HG03196 (cell line): ENCODE results near the gene MPDZ.

Experiments used
- ATAC-seq: cut with Tn5 transposase; IDR thresholded peaks from one replicate; pipeline ENCODE4 v1.9.1; 2021; ENCODE audit not compliant: unreplicated experiment

Gene MPDZ

DNA sequence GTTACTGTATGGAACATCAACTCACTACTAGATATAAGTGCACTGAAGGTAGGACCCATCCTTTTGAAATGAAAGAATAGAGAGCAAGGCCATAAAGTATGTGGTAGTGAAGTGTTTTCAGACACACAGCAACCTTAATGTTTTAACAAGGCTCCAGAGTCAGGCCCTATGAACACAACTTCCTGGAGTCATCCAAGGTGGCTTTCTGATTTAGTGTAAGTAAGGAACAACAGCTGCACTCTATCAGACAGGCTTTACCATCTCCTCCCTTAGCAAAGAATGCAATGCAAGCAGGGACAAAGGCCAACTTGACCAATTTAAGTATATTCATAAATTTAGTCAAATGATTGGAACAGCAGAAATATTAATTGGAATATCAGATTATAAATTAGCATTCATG, 90.1 kb downstream of the MPDZ start:
- no peak for ATAC-seq

DNA sequence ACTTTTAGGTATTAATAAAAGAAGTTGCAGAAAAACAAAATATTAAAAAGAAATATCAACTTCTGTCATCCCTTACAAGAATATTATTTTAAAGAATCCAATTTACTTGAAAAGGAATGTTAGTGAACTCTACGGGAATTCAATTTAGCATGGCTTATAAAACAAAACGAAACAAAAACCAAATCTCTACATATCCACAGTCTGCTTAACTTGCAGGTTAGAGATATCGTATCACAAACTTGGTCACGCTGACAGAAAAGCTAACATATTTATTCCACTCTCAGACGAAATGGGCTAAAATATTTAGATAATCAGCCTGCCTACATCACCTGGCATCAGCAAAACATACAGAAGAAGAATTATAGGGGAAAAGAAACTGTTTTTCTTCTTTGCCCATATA, 92.7 kb downstream of the MPDZ start:
- no peak for ATAC-seq

DNA sequence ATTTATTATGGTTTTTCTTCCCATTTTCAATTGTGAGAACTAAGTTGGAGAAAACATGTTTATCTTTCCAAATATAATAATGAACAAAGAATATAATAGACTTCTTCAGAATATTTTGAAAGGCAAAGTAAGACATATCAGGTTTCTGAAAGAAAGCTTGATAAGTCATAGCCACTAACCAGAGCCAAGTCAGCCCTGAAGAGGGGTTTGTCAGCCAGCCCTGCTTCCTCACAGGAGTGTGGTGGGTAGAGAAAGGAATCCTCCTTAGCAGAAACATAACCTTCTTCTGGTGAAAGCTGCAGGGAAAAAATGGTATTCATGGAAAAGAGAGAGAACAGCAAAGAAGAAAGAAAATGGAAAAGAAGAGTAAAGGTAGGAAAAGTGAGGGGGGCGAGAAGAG, 93.4 kb downstream of the MPDZ start:
- ATAC-seq, result no peak

DNA sequence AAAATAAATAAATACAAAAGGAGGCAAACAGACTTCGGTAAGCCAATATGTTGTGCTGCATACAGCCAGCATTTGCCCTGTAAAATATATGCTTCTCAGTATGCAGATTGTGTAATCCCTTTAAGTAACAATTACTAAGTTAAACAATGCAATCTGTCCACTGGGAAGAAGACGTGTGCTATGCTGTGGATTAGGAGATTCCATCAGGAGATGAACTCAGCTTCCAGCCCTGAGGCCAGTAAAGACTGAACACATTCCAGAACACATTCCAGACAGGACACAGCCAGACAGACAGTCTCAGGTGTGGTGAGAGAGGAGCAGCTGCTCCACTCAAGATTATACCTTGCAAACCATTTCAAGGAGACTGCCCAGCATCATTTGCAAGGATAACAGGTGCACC, 97.8 kb downstream of the MPDZ start:
- ATAC-seq, result no peak

DNA sequence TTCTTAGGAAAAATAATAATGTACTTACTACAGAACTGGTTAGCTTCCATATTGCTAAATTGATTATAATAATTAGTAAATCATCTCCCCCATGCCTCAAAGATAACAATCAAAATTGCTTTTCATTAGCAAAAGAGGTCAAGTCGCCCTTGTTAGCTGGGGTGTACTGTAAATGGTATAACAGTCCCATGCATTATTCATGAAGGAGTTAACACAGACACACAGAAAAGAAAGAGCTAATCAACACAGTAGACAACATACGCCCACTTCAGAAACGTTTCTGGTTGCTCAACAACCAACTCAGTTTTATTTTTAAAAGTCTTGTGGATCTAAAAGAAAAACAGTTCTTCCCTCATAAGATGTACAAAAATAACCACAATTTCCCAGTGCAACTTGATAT, 100.2 kb downstream of the MPDZ start:
- no peak for ATAC-seq

DNA sequence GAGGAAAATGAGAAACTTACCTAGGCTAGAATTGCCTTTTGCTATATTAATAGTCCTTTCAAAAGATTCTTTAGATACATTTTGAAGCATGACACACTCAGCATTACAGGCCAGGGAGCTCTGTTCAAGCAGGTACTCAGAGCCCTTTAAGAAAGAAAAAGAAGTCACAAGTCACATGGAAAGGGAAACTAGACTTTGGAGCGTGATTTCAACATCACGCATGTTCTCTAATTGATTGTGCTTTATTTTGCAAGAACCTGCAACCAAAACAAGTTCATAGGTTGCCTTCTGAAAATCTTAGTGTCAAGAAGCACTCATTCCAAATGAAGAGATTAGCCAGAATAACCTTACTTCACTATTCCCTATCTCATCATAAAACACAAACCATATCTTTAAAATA, 103.8 kb downstream of the MPDZ start:
- ATAC-seq, result no peak

DNA sequence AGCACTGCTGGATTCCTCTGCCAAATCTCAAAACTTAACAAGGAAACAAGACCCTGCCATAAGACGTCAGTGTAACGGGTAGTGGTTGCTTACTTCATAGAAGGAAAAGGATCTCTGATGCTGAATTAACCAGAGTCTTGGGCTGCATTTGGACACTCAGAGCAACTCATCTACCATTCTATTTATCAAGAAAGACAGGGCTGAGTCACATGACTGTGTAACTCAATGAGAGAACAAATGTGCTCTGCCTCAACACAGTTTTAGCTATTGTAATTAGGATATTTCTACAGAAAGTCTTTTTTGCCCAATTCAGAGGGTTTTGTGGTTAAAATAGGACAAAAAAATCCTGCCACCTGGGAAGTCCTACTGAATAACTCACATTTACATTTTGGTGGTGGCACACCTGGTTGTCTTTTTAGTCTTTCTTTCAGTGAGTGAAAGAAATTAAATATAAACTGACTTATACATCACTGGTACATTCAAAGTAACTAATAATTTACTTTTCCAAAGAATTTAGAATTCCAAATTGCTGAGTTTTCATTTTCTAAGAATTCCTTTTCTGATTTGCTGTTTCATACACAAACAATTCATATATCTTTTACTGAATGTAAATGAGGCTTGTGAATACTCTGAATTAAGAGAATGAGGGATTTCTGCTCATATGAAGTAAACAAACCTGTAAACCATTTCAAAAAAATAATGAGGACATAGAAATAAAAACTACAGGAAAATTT, 104.4 kb downstream of the MPDZ start:
- ATAC-seq, result no peak

DNA sequence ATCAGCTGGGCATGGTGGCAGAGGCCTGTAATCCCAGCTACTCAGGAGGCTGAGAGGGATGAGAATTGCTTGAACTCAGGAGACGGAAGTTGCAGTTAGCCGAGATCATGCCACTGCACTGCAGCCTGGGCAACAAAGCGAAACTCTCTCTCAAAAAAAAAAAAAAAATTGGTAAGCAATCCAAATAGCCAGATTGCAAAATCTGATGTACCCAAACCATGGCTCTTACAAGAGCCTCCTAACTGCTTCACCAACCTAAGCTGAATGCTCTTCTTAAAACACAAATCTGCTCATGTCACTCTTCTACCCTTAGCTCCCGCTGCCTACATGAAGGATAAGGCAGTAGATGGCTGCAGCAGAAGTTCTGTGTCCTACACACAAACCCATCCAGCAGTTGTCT, 105.9 kb downstream of the MPDZ start:
- no peak for ATAC-seq

DNA sequence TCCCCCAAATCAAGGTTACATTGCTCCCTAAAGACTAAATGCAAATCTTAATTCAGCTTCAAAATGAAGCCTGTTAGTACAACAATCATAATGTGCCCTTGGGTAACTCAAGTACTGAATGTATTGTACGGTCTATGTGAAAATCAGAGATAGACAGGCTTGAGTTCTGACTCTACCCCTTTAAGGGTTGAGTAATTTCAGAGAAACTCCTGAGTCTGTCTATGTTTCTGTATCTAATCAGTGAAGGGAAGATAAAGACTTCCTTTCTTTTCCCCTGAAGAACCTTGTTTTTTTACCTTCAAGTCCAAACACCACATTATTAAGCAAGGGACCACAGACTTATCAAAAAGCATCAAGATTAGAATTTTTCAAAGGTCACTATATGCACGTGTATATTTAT, 108.2 kb downstream of the MPDZ start:
- no peak for ATAC-seq

DNA sequence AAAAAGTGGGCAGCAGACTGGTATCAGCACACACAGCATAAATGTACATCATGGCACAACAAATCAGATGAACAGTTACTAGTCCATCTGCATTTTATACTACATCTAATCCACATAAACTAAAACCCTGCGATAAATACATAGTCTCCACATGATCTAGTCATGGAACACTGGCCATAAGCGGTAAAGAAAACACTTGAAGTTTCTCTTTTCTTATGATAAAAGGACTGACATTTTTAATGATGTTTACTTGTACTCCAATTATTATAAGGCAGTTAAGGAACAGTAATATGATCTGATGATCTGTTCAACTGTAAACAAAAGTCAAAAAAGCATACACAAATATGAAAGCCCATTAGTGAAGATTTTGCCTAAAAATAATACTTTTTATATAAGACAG, 112.5 kb downstream of the MPDZ start:
- ATAC-seq, result no peak

DNA sequence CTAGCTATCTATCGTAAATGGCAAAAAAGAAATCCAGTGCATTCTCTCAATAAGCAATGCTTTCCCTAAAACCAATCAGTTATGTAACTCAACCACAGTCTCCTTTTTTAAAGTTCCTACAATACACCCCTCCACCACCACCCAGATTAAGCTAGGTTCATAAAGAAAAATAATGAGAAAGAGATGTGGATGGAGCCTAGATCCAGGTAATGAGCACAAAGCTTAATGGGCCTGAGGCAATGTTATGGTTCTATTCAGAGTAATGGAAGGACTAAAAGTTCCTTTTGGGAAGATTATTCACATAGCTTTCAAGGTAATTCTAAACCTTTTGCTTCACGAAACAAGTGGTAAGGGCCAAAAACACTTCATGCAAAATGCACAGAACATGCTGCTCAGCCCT, 113.5 kb downstream of the MPDZ start:
- no peak for ATAC-seq

DNA sequence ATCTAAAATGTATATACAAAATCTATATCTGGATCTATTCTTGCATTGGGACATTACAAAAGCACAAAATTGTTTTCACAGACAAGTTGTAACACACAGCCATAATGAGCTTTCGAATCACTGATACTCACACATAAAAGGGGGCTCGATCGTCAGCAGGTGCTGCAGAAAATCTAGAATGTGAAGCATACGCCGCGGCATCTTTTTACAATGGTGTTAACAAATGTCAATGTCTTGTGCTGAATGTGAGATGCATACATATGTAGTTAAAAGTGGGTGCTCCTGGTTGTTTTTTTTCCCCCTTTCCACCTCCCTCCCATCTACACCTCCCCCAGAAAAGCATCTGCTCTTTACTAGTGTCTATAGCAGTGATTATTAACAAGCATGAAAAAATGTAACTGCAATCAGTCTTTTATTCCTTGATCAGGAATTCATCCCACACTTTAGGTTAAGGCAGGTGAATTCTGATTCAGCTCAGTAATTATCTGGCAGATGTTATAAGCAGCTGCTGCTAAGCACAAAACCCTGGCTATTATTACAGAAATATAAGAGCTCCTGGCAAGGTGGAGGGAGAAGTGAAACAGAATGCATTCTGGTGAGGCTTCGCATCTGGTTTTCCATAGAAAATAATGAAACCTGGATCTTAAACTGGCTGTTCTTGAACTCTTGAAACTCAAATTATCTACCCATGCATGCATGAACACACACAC, 114.1 kb downstream of the MPDZ start:
- no peak for ATAC-seq

DNA sequence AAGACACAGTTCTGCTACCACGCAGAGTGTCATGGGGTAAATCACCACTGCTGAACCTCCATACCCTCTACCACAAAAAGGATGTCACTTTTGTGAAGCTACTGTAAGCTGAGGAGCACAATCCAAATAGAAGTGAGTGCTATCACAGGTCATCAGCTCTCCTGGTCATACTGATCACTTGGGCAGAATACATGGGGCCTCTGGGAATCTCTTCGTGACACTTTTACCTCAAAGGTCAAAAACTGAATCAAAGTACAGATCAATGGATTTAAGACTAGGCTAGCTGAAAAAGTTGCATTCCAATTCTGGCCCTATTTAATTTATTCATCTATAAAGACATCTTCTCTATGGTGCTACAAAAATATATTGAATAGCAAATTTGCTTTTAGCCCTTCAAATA, 115.5 kb downstream of the MPDZ start:
- no peak for ATAC-seq

DNA sequence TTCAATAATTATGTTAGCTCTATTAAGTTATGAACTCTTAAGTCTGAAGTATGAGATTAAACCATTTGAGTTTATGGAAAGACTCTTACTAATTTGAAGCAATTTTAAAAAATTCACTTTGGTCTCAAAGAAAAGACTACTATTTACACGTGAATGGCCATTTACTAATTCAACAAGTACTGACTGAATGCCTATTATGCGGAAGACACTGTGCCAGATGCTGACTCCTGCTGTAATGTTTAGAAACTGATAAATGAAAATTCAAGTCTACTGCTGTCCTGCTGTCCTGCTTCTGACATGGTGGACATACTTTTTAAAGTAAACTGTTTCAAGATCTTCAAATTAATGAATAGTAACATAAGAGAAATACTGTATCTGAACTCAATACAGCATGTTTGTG, 116.2 kb downstream of the MPDZ start:
- no peak for ATAC-seq

DNA sequence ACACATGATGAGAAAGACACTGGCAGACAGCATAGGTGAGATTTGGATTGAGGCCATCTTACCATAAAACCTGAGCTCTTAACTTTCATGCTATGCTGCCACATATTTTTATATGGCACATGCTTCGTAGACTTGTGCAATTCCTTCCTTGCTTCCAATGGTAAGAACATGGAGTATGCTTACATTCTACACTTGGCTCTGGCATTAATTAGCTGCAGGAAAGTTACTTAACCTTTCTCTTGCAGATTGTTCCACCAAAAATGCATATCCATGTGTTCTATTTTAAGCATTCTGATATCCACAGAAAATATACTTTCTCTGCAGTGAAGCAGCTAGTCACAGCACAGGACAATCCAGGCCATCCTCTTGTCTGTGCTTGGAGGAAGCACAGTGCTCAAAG, 119.4 kb downstream of the MPDZ start:
- ATAC-seq, result no peak

DNA sequence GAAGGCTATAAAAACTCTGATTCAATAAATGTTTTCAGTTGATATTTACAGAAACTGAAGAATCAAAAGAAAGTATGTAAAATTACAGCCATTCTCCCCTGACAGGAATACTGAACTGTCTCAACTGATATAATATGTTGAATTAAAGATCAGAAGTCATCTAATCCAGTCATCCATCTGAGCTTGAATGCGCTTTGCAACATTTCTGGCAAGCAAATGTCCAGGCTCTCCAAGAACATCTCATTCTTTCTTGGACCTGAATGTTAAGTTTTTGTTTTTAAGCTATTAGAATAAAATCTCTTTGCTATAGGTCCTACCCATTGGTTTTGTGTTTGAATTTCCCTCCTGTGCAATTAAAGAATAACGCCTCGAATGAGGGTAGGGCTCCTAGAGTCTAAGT, 120.5 kb downstream of the MPDZ start:
- ATAC-seq, result no peak

DNA sequence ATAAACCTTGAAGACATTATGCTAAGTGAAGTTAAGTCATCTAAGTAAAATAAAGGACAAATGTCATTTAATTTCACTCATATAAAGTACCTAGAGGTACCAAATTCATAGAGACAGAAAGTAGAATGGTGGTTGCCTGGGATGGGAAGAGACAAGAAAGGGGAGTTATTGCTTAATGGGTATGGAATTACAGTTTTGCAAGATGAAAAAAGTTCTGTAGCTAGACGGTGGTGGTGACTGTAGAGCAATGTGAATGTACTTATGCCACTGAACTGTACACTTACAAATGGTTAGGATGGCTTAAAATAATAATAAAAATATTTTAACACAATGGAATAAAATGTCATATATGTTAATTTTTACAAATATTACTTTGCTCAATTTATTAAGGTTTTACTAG, 128.0 kb downstream of the MPDZ start:
- no peak for ATAC-seq

DNA sequence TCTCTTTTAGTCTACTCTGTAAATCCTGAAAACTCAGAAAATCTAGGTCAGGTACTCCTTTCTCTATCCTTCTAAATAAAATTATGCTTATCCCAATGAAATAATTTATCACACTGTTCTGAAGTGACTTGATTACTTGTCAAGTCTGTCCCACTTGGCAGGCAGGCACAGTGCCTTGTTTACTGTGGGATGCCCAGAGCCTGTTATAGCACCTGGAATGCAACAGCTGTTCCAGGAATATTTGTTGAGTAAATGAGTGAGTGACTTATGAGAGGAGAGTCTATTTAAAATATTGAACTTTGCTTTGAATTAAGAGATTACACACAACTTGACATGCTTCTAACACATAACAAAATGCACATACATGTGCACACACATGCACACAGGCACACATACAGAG, 130.0 kb downstream of the MPDZ start:
- ATAC-seq, result no peak

DNA sequence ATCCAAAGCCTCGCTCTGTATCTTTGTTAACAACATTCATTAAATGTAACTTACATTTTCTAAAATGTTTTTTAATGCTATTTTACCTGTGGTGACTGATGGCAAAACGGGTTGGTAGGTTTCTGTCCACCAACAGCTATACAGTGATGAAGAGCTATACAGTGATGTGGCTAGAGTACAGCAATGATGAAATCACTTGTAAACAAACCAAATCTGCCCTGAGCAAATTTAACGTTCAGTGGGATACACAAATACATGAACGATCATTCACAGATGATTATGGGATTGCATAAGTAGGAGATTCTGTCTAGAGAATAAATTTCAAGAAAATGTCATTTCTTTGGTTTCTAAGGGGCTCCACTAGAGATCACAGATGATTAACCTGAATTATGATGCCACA, 132.7 kb downstream of the MPDZ start:
- ATAC-seq, result no peak

DNA sequence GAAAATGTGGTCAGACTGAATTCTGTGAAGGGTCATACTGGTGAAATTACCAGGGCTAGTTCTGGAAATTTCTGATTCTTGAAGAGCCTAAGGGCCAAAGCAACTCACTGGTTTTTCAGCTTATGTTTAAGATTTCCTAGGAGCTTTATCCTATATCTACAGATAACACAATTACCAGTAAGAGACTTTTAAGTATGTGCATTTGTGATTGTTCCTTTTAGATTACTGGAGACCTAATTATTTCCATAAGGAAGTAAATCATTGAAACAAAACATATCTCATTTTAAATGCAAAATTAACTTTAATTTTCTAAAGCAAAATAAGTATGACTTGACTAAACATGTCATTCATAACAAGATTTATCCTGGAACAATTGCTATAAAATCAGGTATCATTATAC, 134.2 kb downstream of the MPDZ start:
- no peak for ATAC-seq

DNA sequence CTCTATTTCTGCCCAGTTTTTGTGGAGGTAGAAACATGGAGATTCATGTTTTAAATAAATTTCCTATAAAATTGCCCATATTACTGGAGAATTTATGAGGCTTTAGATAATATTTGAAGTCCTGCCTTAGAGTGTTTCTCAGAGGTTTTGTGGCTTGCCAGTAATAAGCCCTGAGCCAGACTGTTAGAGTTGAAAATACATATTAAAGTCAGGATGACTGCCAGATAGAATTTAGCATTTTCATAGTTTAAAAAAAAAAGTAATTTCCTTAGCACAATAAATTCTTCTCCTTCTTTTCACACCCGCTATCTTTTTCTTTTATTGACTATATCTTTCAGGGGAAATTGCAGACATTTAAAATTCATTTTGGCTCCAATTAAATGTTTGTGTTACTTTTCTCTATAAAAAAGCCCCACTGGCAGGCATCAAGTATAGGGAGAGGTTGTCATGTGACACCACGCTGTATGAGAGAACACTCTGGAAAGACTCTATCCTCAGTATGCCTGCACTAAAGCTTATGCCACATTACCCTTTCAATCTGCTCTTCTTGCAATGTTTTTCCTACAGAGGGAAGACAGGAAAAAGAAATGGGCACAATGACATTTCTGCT, 135.2 kb downstream of the MPDZ start:
- no peak for ATAC-seq

DNA sequence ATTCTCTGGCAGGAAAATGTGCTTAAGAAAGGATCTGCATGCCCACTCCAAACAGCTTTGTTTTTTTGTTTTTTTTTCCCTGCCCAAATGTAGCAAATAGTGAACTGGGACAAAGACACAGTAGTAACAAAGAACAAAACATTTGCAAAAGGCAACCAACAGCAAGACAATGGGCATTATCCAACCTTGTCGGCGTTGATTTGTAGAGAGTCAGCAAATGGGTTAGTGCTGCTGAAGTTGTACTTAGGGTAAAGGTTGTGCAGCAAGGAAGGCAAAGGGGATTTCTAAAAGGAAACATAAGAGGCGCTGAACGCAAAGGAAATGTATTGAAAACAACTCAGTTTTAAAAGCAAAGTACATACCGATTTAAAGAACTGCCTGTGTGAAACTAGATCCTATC, 136.2 kb downstream of the MPDZ start:
- no peak for ATAC-seq

DNA sequence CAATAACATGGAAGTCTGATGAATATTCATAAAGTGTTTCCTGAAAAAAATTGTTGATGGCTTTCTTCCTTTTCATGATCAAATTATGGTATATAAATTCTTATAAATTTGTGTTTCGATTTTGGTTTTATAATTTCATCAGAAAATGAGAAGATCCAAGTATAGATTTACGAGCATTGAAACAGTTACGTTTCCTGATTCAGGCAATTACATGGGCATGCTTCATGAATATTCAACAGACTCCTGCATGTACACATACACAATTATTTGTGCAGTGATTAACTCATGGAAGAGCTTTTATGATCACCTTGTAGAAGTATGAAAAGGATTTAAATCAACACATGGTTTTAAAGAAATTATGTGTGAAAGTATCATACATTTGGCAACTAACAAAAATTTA, 136.7 kb downstream of the MPDZ start:
- no peak for ATAC-seq
